Effector memory CD8-positive, alpha-beta T cell (primary cell): Measurements from ENCODE around the gene IL20RA.

ENCODE experiments used
- ATAC-seq: fragments of 150-1000 bp; cut with Tn5 transposase; replicated peaks from 2 replicates; pipeline ENCODE4 v1.10.0; 2021; ENCODE audit warnings: mild to moderate bottlenecking, moderate library complexity
- DNase-seq, 3 experiments: peaks; one replicate each; pipeline ENCODE4 v3.0.0; 2021
- H3K27ac Mint-ChIP-seq, 2 donors: one replicate each; pipeline ENCODE4 v1.8.0; 2022; ENCODE audit warnings: mild to moderate bottlenecking in 2 of 2, mixed read lengths in 2 of 2, moderate library complexity in 2 of 2
- H3K27me3 Mint-ChIP-seq, 2 donors: one replicate each; pipeline ENCODE4 v1.8.0; 2022; ENCODE audit warnings: mixed read lengths in 2 of 2
- H3K36me3 Mint-ChIP-seq: one replicate; pipeline ENCODE4 v1.8.0; 2022; ENCODE audit warnings: mild to moderate bottlenecking, moderate library complexity, mixed read lengths; ENCODE audit not compliant: insufficient read depth
- H3K4me1 Mint-ChIP-seq, 2 donors: one replicate each; pipeline ENCODE4 v1.8.0; 2022; ENCODE audit warnings: low read depth in 2 of 2, mixed read lengths in 2 of 2
- H3K4me3 Mint-ChIP-seq, 2 donors: one replicate each; pipeline ENCODE4 v1.8.0; 2022; ENCODE audit warnings: mild to moderate bottlenecking in 2 of 2, mixed read lengths in 2 of 2, moderate library complexity in 2 of 2
- H3K9me3 Mint-ChIP-seq, 2 donors: one replicate each; pipeline ENCODE4 v1.8.0; 2022; ENCODE audit warnings: mixed read lengths in 2 of 2

The IL20RA gene

GRCh38 chr6:137011406-137011805, 33.4 kb downstream of the IL20RA start:
- no peak overlapping the region for H3K27ac Mint-ChIP-seq
- H3K27me3 Mint-ChIP-seq, result peaks cover 69 to 79% of the 10 kb centered on the region in 2 donors
- no peaks in the 10 kb centered on the region for H3K4me1 Mint-ChIP-seq
- ATAC-seq (no peak), DNase-seq (no peak)
- H3K9me3 Mint-ChIP-seq, result no peaks in the 10 kb centered on the region
- peaks cover 4% of the 10 kb centered on the region for H3K36me3 Mint-ChIP-seq
- H3K4me3 Mint-ChIP-seq, result no peak overlapping the region

- Mint-ChIP-seq H3K4me1 (no peaks in the 10 kb centered on the region), H3K36me3 (peaks cover under 1% of the 10 kb centered on the region), H3K9me3 (no peaks in the 10 kb centered on the region), H3K4me3 (no peak overlapping the region), H3K27me3 (peaks cover 58 to 73% of the 10 kb centered on the region in 2 donors), H3K27ac (no peak overlapping the region)
- no peak for DNase-seq
- no peak for ATAC-seq
Measured at GRCh38 chr6:137010128-137010718, 34.5 kb downstream of the IL20RA start.

- DNase-seq (no peak), ATAC-seq (no peak)
- Mint-ChIP-seq H3K4me3 (no peak overlapping the region), H3K4me1 (no peaks in the 10 kb centered on the region), H3K27ac (no peak overlapping the region), H3K36me3 (no peaks in the 10 kb centered on the region), H3K27me3 (peaks cover 51 to 75% of the 10 kb centered on the region in 2 donors), H3K9me3 (no peaks in the 10 kb centered on the region)
Measured at GRCh38 chr6:137008204-137008603, 36.6 kb downstream of the IL20RA start.

GRCh38 chr6:137006056-137006455, 38.7 kb downstream of the IL20RA start:
- Mint-ChIP-seq H3K36me3 (peaks cover 3% of the 10 kb centered on the region), H3K27me3 (peaks cover 54 to 78% of the 10 kb centered on the region in 2 donors), H3K27ac (no peak overlapping the region), H3K4me1 (no peaks in the 10 kb centered on the region), H3K4me3 (no peak overlapping the region), H3K9me3 (no peaks in the 10 kb centered on the region)
- DNase-seq (no peak), ATAC-seq (no peak)

GRCh38 chr6:137005073-137005472, 39.7 kb downstream of the IL20RA start:
- no peak for ATAC-seq
- DNase-seq, result no peak
- H3K9me3 Mint-ChIP-seq, result no peaks in the 10 kb centered on the region
- no peaks in the 10 kb centered on the region for H3K4me1 Mint-ChIP-seq
- H3K27me3 Mint-ChIP-seq, result peaks cover 57 to 81% of the 10 kb centered on the region in 2 donors
- H3K36me3 Mint-ChIP-seq, result peaks cover 3% of the 10 kb centered on the region
- no peak overlapping the region for H3K27ac Mint-ChIP-seq
- no peak overlapping the region for H3K4me3 Mint-ChIP-seq

GRCh38 chr6:137002505-137002904, 42.3 kb downstream of the IL20RA start:
- Mint-ChIP-seq H3K4me1 (no peaks in the 10 kb centered on the region), H3K36me3 (peaks cover 3% of the 10 kb centered on the region), H3K9me3 (no peaks in the 10 kb centered on the region), H3K4me3 (no peak overlapping the region), H3K27ac (no peak overlapping the region), H3K27me3 (peaks cover 56 to 79% of the 10 kb centered on the region in 2 donors)
- DNase-seq (no peak), ATAC-seq (no peak)

GRCh38 chr6:137001977-137002302, 42.8 kb downstream of the IL20RA start:
- Mint-ChIP-seq H3K36me3 (peaks cover 3% of the 10 kb centered on the region), H3K4me3 (no peak overlapping the region), H3K4me1 (no peaks in the 10 kb centered on the region), H3K9me3 (no peaks in the 10 kb centered on the region), H3K27me3 (peaks cover 54 to 78% of the 10 kb centered on the region in 2 donors), H3K27ac (no peak overlapping the region)
- DNase-seq (no peak), ATAC-seq (no peak)

- Mint-ChIP-seq H3K4me3 (no peak overlapping the region), H3K36me3 (peaks cover 3% of the 10 kb centered on the region), H3K9me3 (no peaks in the 10 kb centered on the region), H3K27me3 (peaks cover 56 to 78% of the 10 kb centered on the region in 2 donors), H3K4me1 (no peaks in the 10 kb centered on the region), H3K27ac (no peak overlapping the region)
- no peak for ATAC-seq
- DNase-seq, result no peak
Measured at GRCh38 chr6:137001299-137001976, 43.3 kb downstream of the IL20RA start.

- H3K27me3 Mint-ChIP-seq, result peaks cover 63 to 81% of the 10 kb centered on the region in 2 donors
- H3K27ac Mint-ChIP-seq, result no peak overlapping the region
- no peak overlapping the region for H3K4me3 Mint-ChIP-seq
- H3K36me3 Mint-ChIP-seq, result peaks cover 3% of the 10 kb centered on the region
- ATAC-seq (no peak), DNase-seq (no peak)
- H3K9me3 Mint-ChIP-seq, result no peaks in the 10 kb centered on the region
- no peaks in the 10 kb centered on the region for H3K4me1 Mint-ChIP-seq
Measured at GRCh38 chr6:137000825-137001224, 43.9 kb downstream of the IL20RA start.

GRCh38 chr6:136995521-136995920, 49.2 kb downstream of the IL20RA start:
- no peak for DNase-seq
- Mint-ChIP-seq H3K27ac (no peak overlapping the region), H3K27me3 (peaks cover 60 to 82% of the 10 kb centered on the region in 2 donors)

GRCh38 chr6:136994782-136995181, 50.0 kb downstream of the IL20RA start:
- Mint-ChIP-seq H3K9me3 (no peaks in the 10 kb centered on the region), H3K27ac (no peak overlapping the region), H3K4me1 (peaks cover 0 to 2% of the 10 kb centered on the region in 2 donors), H3K4me3 (no peak overlapping the region), H3K36me3 (no peaks in the 10 kb centered on the region), H3K27me3 (peaks cover 62 to 85% of the 10 kb centered on the region in 2 donors)
- ATAC-seq, result no peak
- DNase-seq, result no peak

More at GRCh38 chr6:136995521-136995920, 49.2 kb downstream of the IL20RA start:
- Mint-ChIP-seq H3K36me3 (no peaks in the 10 kb centered on the region), H3K4me3 (no peak overlapping the region), H3K9me3 (no peaks in the 10 kb centered on the region), H3K4me1 (no peaks in the 10 kb centered on the region)
- no peak for ATAC-seq

GRCh38 chr6:136992113-136992512, 52.7 kb downstream of the IL20RA start:
- Mint-ChIP-seq H3K27me3 (peaks cover 76 to 95% of the 10 kb centered on the region in 2 donors), H3K4me3 (no peak overlapping the region)
- DNase-seq, result no peak

GRCh38 chr6:136991646-136992045, 53.1 kb downstream of the IL20RA start:
- H3K4me1 Mint-ChIP-seq, result peaks cover 0 to 5% of the 10 kb centered on the region in 2 donors
- no peak overlapping the region for H3K4me3 Mint-ChIP-seq
- no peaks in the 10 kb centered on the region for H3K36me3 Mint-ChIP-seq
- no peak overlapping the region for H3K27ac Mint-ChIP-seq
- H3K27me3 Mint-ChIP-seq, result peaks cover 73 to 92% of the 10 kb centered on the region in 2 donors
- H3K9me3 Mint-ChIP-seq, result no peaks in the 10 kb centered on the region
- ATAC-seq, result no peak
- DNase-seq, result no peak

More at GRCh38 chr6:136992113-136992512, 52.7 kb downstream of the IL20RA start:
- Mint-ChIP-seq H3K4me1 (peaks cover 0 to 5% of the 10 kb centered on the region in 2 donors), H3K27ac (no peak overlapping the region), H3K9me3 (no peaks in the 10 kb centered on the region), H3K36me3 (no peaks in the 10 kb centered on the region)
- no peak for ATAC-seq

GRCh38 chr6:136990754-136991153, 54.0 kb downstream of the IL20RA start:
- ATAC-seq, result no peak
- DNase-seq, result no peak
- no peak overlapping the region for H3K27ac Mint-ChIP-seq
- no peaks in the 10 kb centered on the region for H3K36me3 Mint-ChIP-seq
- peaks cover 0 to 5% of the 10 kb centered on the region in 2 donors for H3K4me1 Mint-ChIP-seq
- H3K4me3 Mint-ChIP-seq, result no peak overlapping the region
- no peaks in the 10 kb centered on the region for H3K9me3 Mint-ChIP-seq
- H3K27me3 Mint-ChIP-seq, result peaks cover 72 to 91% of the 10 kb centered on the region in 2 donors
